HG02759 (cell line): ENCODE results near the gene KCNQ5.

Experiments
- ATAC-seq: cut with Tn5 transposase; IDR thresholded peaks from one replicate; pipeline ENCODE4 v1.9.1; 2021; ENCODE audit warnings: mild to moderate bottlenecking, moderate library complexity; ENCODE audit not compliant: unreplicated experiment

The KCNQ5 gene

GRCh38 chr6:72943699-72944098 is 321.8 kb downstream of the KCNQ5 start:
- no peak for ATAC-seq

DNA sequence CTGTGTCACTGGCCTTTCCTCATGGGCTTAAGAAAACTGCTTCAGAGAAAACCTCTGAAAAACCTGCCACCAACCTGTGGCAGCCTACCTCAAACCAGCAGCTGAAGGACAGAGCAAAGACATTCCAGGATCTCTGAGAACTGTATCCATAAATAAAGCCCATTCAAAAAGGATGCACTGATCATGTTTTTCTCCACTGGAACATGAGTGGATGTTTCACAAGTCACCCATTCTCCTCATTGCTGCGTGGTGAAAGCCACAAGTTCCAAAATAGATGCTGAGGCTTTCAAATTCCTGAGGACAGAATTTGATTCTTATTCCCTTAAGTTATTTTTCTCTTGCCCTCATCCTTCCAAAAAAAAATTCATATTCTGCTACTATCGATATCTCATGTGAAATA is 322.8 kb downstream of the KCNQ5 start:
- no peak for ATAC-seq

DNA sequence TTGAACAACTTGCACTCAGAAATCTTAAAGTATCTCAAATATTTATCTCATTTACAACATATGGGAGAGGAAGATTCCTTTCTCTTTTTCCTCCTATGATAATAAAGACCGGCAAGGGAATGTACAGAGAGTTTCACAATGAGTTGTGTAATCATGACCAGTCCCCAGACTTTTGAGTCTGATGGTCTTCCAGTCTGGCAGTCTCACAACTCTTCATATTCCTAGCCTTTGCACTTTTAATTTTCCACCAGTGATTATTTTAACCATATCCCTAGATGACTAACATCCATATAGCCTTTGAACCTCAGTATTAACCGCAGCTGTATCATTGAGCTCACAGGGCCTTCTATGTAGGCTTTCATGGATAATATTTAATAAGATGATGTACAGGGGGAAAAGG is 324.9 kb downstream of the KCNQ5 start:
- ATAC-seq, result no peak

GRCh38 chr6:72947534-72947933 is 325.7 kb downstream of the KCNQ5 start:
- ATAC-seq, result no peak

- ATAC-seq, result no peak
Observed at GRCh38 chr6:72948153-72948552, 326.3 kb downstream of the KCNQ5 start.

- ATAC-seq, result no peak
Observed at GRCh38 chr6:72950114-72950860, 328.4 kb downstream of the KCNQ5 start.

- ATAC-seq, result no peak
Observed at GRCh38 chr6:72952808-72953630, 331.2 kb downstream of the KCNQ5 start.

- no peak for ATAC-seq
Observed at GRCh38 chr6:72953971-72954381, 332.1 kb downstream of the KCNQ5 start.

GRCh38 chr6:72954716-72955115 is 332.9 kb downstream of the KCNQ5 start:
- no peak for ATAC-seq

- ATAC-seq, result peak; percentile 79
Observed at GRCh38 chr6:72955666-72956065, 333.8 kb downstream of the KCNQ5 start.

DNA sequence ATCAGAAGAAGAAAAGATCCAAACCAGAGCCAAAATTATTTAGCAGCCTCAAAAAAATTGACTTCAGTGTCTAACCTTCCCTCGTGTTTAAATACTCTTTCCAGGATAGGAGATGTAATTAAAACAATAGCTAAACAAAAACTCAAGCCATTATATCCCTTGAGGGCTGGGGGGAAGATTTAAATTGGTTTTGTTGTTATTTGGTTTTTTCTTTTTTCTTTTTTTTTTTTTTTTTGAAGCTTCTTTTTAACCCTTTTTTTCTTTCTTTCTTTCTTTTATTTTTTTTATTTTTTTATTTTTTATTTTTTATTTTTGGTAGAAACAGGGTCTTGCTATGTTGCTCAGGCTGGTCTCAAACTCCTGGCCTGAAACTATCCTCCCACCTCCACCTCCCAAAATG is 334.4 kb downstream of the KCNQ5 start:
- ATAC-seq, result no peak

- ATAC-seq, result no peak
Observed at GRCh38 chr6:72959821-72960220, 338.0 kb downstream of the KCNQ5 start.

GRCh38 chr6:72963946-72964345 is 342.1 kb downstream of the KCNQ5 start:
- no peak for ATAC-seq

DNA sequence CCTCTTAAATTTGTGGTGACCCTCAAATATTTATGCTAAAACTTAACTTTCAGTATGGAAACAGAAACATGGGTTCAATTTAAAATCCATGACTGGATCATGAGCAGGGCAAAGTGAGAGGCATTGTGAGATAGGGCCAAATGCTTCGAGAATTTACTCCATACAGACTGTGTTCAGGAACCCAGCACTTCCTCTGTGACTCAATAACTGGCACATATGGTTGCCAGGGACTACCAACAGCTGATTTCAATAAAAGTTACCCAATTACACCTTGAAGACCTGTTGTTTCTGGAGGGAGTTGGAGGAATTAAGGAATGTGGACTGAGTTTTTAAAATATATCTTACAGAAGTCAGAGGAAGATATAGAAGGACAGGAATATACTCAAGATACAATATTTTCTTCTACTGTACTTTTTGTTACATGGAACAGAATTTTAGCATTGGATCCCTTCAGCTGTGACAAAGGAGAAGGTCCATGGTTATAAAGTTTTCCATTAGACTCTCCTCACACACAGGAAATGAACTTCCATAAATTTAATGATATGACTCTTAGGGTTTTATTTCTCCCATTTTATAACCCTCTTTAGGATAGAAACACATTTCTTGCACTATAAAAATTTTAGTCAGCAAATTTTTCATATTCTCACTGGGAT is 344.9 kb downstream of the KCNQ5 start:
- no peak for ATAC-seq

DNA sequence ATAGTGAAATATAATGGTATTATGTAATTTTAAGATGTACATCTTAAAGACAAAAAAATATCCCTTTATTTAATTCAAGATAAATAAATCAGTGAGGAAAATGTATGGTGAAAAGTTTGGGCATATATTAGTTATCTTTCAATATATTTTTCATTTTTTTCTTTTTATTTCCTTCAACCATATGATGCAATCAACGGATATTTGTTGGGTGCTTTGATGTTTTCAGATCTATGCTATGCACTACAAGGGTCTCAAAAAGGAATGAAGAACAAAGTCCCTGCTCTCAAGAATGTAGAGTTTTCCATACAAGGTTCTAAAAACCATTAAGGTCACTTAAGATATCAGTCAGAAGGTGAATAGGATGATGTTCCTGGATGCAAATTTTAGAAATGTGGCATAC is 345.5 kb downstream of the KCNQ5 start:
- no peak for ATAC-seq

DNA sequence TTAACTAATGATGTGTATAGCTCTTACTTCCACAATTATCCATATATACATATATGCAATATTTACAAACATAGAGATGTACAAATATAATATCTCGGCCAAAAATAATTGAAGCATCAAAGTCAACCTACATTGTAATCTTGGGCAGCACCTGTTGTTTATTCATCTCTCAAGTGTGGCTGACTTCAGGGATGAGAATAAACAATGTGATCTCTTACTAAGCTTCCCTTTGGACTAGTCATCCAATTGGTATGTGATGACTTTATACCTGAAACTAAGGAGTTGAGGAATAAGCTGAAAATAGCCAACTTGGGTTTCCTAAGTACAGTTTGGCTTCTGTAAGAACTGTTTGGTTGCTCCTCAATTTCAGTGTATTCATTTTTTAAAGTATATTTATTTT is 346.8 kb downstream of the KCNQ5 start:
- no peak for ATAC-seq

DNA sequence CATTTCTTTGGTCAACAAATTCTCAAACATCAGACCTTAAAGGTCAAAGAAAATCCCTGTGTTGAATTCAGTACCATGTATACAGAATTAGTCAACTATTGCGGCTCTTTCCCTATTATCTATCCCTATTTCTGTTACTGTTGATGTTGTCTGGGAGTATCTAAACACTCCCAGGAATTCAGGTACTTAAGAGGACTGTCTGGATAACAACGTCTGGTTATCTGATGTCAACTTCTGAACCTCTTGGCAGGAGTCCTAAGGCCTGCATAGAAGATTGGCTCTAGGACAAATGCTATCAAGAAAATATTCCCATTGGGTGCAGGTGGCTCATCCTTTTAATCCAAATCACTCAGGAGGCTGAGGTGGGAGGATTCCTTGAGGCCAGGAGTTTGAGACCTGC is 347.8 kb downstream of the KCNQ5 start:
- ATAC-seq, result no peak

DNA sequence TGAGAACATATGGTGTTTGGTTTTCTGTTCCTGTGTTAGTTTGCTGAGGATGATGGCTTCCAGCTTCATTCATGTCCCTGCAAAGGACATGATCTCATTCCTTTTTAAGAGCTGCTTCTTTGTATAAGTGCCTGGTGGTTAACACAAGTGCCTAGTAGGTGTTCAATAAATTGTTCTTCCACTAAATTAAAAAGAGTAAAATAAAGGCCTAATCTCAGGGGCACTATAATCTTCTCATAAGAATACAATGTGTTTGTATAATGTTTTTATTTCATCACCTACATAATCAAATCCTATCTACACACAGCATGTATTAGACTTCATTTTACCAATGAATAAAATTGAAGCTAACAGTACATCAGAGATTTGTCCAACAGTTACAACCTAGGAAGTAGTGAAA is 350.7 kb downstream of the KCNQ5 start:
- no peak for ATAC-seq

DNA sequence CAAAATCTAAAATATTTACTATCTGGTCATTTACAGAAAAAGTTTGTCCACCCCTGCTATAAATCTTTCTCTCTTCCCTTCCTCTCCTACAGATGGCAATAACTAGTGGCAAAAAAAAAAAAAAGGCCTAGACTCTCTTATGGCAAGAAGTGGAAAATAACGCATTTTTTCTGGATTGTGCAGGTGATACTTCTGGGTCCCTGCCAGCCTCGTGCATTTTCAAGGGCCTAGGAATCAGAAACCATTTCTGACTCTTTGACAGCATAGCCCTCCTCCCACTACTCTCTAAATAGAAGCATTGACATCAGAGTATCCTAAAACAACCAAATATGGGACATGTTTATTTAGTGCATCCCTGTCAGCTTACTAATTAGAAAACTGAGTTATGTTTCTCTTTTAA is 352.4 kb downstream of the KCNQ5 start:
- no peak for ATAC-seq

DNA sequence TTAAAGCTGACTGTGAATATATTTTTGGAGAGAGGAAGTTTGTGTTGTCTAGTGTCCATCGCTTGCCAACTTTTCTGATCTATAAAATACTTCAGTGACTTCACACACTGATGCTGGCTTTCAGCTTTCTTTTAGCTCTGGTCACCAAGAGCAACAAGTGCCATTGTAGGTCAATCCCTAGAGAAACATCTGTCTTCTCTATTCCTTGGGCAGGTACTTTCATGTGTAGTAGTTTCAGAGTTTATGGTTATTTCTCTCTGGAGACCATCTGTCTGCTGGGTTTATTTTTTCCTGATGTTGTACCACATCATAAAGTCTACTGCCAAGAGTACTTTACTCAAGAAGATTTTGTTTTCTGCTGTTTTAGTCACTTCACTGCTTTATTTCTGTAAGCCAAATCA is 353.5 kb downstream of the KCNQ5 start:
- no peak for ATAC-seq

- ATAC-seq, result no peak
Observed at GRCh38 chr6:72976484-72976883, 354.6 kb downstream of the KCNQ5 start.

GRCh38 chr6:72977114-72977513 is 355.2 kb downstream of the KCNQ5 start:
- peak; percentile 85 for ATAC-seq
